T follicular helper cell (primary cell): ENCODE data around the gene BHLHE23.

ENCODE experiments used
- DNase-seq: peaks from one replicate; pipeline ENCODE4 v3.0.0-alpha.2; 2020; ENCODE audit warnings: low read depth
- total RNA-seq, 2 experiments: gene quantifications; one replicate each; lab custom pipeline; 2026; lab: John Stamatoyannopoulos, UW

The BHLHE23 gene
- total RNA-seq = 0 reads per million in 2 experiments

DNA sequence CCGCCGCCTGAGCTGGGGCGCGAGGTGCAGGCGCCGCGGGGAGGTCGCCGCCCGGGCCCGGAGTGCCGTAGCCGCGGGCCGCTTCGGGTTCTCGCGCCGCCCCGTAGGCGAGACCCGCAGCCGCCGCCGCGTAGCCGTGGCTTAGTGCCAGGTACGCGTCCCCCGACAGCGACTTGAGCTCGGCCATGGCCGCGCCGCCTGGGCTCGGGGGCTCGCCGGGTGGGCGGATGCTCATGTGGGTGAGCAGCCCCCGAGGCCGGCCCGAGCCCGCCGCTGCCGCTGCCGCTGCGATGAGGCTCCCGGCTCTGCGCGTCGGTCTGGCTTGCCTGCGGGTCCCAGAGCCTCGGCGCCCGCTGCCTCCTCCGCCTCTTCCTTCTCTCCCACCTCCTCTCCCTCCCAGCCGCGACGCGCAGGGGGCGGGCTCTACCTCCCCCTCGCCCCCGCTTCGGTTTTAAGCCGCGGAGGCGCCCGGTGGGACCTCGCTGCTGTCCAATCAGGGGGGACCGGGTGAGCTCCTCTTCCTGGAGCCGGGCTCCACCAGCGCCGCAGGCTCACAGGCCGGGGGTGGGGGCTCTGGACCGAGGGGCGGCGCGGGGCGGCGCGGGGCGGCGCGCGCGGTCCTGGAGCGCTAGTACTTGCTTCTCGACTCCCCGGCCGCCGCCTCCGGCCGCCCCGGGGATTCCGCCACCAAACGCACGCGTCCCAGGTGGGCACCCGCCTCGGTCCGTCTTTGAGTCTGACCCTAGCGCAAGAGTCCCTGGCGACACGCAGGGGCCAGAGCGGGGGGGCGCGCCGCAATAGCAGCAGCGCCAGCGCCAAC, at the start of gene BHLHE23:
TSS of gene BHLHE23 (minus strand) at position 425 of the 820 bp plus-strand sequence. CDS start at position 235, 190 bp downstream.
- DNase-seq = no peak

DNA sequence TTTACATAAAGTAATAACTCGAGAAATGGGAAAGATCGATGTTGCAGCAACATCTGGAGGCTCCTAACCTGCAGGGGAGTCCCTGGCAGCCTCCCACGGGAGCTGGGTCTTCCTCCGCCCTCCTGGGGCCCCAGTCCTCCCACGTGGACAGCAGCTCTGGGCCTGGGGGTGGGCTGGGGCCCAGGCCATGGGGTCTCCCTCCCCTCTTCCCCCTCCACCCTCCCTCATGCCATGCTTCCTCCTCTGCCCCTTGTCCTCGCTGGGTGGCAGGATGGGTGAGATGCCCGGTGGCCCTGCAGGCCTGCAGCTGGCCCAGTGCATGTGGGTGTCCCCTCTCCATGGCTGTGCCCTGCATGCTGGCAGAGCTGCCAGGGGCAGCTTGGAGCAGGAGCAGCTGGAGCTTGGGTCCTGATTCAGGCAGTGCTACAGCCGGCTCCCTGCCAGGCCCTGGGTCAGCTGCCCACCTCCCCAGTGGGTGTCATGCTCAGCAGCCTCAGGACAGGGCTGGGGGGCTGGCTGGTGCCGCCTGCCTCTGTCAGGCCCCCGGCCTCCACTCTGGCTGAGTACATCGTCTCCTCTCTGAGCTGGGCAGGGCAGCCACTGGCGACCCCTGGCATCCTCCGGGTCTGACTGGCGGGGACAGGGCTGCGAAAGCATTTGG, 48.9 kb upstream of the BHLHE23 start:
- DNase-seq = no peak

DNA sequence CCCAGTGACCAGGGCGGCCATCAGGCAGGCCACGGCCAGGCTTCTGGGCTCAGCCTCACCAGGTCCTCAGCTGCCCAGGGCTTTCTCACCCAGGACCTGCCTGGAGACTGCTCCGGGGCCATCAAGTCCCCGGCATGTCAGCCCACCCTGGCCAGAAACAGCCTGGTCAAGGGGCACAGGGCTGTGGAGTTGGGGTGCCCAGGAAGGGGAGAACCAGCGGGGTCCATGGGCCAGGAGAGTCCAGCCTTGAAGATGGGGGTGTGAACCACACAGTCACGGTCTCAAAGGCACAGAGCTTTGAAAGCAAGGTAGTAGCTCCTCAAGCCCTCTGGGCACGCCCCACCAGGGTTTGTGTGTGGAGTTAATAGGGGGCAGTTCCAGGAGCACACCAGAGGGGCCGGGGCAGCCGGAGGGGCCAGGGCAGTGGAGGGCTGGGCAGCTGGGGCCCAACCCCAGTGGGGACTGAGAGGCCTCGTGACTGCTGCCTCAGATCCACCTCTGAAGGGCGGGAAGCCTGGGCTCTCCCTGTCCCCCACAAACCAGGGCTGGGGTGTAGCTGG, 48.0 kb upstream of the BHLHE23 start:
- DNase-seq = no peak

DNA sequence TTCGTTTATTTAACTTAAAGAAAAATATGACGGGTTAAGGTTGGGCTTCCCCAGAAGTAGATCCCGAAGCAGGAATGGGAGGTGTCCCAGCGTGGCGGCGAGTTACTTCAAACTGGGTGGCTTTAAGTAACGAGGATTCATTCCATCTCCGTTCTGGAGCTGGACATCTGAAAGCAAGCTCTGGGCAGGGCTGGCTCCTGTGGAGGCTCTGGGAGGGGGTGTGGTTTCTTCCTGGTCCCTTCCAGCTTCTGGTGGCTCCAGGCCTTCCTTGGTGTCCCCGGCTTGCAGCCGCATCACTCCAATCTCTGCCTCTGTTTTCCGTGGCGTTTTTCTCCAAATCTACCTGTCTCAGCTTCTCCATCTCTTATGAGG, 47.3 kb upstream of the BHLHE23 start:
- no peak for DNase-seq

DNA sequence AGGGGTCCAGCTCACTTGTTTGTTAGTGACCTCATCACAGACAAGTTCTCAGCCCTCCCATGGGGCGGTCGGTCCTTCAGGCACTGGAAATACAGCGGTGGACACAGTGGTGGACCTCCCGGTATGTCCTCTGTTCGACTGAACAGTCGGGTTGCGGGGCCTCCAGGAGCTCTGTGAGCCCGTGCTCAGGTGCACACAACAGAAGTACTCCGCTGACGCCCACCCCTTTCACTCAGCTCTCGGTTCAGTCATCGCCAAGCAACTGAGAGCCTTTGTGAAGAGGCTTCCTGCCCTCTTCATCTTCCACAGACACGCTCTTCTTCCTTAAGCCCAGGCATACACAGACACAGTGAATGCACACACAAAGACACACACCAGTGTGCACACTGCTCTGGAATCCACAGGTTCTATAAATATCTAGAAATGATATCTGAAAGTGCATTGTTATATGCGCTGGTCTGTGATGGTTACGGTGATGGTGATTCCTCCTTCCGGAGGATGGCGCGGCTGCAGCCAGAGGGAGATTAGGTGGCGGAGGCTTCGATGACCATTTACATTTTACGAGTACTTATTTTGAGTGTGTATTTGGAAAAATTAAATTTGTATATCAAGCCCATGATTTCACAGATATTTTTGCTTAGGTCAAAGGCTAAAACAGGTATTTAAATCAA, 46.8 kb upstream of the BHLHE23 start:
- DNase-seq = no peak

DNA sequence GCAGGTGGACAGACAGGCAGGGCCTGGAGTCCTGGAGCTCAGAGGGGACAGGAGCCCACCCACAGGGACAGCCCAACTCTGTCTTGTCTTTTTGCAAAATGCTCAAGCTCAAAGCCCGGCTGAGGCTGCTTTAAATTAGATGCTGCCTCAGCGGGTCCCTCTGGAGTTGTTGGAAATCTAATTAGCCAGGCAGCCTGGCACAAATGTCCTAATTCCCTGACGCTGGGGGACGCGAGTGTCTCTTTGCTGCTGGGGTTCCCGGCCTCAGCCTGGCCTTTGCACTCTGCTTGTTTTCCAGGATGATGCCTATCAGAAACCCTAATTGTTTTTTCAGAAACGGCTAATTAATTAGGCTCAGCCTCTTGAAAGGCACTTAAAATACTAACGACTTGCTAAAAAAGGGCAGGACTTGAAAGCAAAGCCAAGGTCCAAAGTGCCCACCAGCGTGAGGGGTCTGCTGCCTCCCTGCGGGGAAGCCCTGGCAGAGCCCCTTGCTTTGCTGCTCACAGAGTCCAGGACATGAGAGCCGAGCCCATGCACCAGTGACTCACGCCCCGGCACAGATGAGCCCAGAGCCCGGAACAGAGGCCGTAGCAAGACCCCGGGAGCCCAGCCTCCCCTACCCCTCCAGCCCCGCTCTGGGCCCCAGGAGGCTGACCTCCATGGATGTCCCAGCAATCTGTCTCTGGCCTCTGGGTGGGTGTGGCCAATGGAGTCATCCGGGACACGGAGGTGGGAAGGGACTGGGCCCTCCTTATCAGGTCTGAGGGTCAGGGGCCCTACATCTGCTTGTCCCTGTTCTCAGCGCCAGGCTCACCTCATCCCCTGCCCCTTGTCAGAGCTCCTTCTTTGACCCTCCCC, 46.0 kb upstream of the BHLHE23 start:
- no peak for DNase-seq

DNA sequence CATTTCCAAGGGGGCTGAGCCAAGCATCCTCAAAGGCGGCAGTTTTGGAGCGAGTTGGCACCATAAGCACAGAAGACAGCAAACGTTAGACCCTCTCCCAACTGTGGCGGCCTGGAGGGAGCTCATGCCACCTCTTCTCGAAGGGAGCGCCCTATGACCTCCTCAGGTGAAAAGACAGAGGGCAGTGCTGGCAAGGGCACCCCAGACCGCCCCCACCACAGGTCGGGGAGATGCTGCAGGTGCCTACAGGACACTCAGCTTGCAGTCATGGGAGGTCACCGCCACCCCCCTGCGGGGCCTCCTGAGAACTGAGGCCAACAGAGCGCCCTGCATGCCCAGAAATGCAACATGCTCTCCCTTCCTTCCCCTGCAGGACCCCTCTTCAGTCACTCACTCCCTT, 45.1 kb upstream of the BHLHE23 start:
- no peak for DNase-seq

DNA sequence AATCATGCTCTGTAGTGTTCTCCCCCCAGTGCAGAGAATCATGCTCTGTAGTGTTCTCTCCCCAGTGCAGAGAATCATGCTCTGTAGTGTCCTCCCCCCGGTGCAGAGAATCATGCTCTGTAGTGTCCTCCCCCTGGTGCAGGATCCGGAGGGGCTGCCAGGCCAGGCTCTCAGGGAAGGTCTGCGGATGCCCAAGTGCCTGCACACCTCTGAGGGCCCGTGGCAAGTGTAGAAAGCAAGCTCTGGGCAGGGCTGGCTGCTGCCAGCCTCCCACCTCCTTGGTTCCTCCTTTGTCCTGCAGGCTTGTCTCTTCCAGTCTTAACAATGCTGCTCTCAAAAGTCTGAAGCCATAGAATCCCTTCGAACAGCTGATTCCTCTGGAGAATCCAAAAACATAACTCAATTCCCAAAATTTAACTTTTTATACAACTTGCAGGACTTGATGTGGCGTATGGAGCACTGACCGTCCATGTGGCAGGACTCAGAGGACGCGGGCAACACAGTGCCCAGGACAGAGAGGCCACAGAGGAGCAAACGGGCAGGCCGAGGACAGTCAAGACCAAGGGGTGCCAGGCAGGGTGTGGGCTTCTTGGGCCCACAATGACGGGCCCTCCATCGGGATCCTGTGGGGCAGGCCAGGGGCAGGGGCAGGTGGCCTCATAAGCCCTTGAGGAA, 44.6 kb upstream of the BHLHE23 start:
- DNase-seq = no peak

DNA sequence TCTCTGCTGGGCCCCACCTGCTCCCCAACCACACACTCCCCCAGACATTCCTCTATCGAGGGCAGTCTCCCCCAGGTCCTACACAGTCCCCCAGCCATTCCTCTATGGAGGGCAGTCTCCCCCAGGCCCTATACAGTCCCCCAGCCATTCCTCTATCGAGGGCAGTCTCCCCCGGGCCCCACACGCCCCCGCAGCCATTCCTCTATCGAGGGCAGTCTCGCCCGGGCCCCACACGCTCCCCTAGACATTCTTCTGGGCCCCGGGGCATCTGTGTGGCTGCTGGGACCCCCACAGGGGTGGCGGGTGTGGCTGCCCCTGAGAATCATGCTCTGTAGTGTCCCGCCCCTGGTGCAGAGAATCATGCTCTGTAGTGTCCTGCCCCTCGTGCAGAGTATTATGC, 43.6 kb upstream of the BHLHE23 start:
- DNase-seq = no peak

DNA sequence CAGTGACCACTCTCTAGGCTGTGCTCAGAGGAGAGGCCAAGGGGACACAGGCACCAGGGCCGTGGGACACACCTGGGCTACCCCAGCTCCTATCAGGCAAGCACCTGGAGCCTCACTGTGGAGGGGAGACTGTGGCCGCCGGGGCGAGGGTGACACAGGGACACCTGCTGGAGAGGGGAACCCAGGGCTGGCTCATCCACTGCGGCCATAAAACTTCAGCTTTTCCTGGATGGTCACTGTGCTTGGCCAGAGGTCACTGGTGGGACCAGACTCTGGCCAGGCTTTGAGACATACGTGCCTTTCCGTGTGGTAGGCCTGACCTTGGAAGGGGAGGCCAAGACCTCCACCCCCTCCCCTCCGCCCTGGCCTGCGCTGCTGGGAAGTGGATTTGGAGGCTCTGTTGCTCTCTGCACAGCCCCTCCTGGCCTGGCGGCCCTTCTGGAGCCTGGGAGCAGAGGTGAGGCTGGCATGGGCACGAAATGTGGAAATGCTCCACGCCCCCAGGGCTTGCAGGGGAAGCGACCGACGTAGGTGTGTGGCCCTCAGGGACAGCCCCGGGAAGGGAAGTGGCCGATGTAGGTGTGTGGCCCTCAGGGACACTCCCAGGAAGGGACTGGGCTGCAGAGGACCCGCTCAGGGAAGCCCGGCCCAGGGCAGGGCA, 42.9 kb upstream of the BHLHE23 start:
- no peak for DNase-seq

DNA sequence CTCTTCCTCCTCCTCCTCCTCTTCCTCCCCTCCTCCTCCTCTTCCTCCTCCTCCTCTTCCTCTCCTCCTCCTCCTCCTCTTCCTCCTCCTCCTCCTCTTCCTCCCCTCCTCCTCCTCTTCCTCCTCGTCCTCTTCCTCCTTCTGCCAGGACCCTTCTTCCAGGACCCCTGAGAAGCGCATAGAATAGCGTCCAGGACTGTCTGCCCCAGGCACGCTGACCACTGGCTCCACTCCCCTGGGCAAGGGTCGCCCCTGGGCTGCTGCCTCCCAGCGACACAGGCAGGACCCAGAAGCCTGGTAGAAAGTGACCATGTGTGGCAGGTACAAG, 42.4 kb upstream of the BHLHE23 start:
- DNase-seq = no peak

DNA sequence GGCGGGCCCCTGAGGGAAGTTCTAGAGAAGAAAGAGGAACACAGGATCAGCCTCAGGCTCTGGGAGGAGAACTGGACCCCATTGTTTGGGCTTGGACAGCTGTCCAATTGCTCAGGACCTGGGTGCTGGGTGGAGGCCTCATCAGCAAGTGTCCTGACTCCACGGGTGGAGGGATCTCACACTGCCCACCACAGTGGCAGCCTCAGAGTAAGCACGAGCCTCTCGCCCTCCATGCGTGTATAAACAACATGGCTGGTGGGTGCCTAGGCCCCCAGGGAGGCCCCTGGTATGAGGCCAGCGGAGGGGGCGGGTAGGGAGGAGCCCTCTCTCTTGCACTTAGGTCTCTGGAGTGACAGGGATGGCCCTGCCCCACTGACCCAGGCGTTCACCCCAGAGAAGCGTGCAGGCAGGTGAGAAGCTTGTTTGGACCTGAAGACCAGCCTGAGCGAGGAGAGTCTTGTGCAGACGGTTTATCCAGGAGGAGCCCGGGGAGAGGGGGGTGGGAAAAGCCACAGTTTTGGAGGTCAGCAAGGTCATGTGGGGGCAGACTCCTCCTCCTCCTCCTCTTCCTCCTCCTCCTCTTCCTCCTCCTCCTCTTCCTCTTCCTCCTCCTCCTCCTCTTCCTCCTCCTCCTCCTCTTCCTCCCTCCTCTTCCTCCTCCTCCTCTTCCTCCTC, 41.9 kb upstream of the BHLHE23 start:
- DNase-seq = no peak

DNA sequence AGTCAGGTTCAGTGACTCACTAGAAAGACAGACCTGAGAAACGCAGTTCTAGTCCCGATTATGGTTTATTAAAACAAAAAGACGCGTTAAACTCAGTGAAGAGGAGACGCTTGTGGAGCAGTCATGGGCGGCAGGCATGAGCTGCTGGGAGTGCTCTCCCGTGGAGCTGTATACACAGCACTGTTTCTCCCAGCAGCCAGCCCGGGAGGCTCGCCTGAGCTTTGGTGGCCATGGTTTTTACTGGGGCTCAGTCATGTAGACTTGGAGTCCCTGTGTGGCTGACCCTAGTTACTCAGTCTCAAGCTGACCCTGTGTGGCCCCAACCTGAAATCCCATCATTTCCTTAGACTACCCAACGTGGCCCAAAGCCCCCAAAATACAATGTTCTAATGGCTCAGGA, 41.2 kb upstream of the BHLHE23 start:
- no peak for DNase-seq

DNA sequence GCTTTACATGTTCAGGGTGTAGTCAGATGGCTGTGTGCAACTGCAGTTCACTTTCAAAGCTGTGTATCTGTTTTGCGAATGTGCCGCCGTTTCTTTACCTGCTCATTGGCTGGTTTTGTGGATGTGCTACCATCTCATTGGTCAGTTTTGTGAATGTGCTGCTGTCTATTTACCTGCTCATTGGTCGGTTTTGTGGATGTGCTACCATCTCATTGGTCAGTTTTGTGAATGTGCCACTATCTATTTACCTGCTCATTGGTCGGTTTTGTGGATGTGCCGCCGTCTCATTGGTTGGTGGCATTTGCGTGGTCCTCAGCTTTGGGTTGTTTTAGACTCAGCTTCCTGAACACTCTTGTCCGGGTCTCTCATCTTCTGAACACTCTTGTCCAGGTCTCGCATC, 40.5 kb upstream of the BHLHE23 start:
- no peak for DNase-seq

DNA sequence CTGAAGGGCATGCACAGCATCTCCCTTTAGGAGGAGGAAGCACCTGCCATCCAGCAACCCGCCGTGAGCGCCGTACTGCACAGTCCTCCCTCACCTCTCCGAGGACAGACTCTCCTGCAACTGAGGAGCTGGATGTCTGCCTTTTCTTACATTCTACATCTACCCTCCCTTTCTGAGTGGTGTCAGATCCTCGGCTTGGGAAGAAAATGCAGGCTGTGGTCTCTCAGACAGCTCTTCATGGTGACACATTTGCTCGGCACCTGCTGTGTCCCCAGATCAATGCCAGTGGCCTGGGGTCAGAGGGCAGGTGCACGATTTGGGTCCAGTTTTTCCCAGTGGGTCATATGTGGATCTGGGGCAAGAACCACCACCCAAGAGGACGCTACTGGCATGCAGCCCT, 40.1 kb upstream of the BHLHE23 start:
- DNase-seq = no peak

DNA sequence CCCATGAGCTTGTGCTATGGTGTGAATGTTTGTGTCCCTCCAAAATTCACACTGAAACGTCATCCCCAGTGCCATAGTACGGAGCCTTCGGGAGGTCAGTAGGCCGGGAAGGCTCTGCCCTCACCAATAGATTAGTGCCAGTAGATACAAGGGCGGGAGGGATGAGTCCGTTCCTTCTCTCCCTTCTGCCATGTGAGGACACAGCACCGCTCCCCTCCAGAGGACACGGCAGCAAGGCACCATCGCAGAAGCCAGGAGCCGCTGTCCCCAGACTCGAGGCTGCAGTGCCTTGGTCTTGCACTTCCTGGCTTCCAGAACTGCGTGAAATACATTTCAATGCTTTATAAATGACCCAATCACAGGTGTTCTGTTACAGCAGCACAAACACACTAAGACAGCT, 39.2 kb upstream of the BHLHE23 start:
- DNase-seq = no peak

DNA sequence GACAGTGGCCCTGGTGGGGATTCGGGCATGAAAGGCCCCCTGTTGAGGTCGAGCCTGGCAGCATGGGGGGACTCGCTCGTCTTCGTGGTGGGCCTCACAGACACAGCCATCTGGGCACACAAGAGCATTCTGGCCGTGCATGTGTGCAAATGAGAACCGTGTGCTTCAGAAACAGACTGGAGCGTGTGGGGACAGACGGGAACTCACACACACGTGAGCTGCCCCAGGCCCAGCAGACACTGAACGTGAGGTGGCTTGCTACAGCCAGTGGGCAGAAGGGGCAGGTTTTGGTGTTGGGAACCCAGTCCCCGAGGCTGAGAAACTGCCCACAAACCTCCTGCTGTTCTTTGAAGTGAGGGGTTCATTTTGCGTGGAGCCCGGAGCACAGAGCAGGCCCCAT, 38.6 kb upstream of the BHLHE23 start:
- no peak for DNase-seq

DNA sequence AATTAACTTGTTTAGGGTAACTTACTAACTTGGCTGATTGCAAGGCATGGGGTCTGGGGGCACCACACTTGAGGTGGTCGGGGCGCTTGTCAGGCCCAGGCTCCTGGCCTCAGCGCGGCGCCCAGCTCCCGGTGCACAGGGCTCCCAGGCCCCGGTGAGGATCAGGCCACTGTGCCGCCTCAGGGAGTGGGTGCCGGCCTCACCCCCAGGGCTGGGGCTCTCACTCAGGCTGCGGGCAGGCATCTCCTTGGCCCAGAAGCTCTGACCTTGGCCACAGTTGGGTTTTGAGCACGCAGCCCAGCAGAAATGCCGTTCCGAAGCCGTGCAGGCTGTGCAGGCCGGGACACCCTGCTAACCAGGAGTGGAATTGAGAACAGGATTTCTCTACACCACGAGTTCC, 37.8 kb upstream of the BHLHE23 start:
- DNase-seq = no peak

DNA sequence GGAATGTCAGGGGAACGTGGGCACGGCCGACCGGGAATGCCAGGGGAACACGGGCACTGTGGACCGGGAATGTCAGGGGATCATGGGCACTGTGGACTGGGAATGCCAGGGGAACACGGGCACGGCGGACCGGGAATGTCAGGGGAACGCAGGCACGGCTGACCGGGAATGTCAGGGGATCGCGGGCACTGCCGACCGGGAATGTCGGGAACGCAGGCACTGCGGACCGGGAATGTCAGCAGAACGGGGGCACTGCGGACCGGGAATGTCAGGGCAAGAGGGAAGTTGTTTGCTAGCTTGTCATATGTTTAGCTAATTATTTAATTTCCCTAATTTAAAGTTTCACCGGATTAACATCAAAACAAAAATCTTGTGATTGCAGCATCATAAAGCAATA, 37.4 kb upstream of the BHLHE23 start:
- DNase-seq = no peak
